Neural cell (in vitro differentiated cells): Measurements from ENCODE around the gene GMPS.

Experiments used
- CTCF ChIP-seq: fragments of 450-650 bp; IDR thresholded peaks from 2 replicates; pipeline ENCODE4 v1.5.1; 2014; ENCODE audit warnings: antibody characterized with exemption, mild to moderate bottlenecking, moderate library complexity; ENCODE audit not compliant: poor library complexity, severe bottlenecking
- EP300 ChIP-seq: fragments of 450-650 bp; conservative IDR thresholded peaks from 2 replicates; pipeline ENCODE4 v1.6.1; 2014; ENCODE audit warnings: antibody characterized with exemption, mild to moderate bottlenecking, moderate library complexity; ENCODE audit not compliant: poor library complexity, severe bottlenecking
- EZH2 ChIP-seq: fragments of 200-600, 300-800 bp; shearing (Covaris generic), sonication (generic); IDR thresholded peaks from 2 replicates; pipeline ENCODE4 v1.6.1; 2014; ENCODE audit warnings: antibody characterized with exemption, low read length, borderline replicate concordance, mild to moderate bottlenecking; ENCODE audit not compliant: insufficient read depth, poor library complexity, severe bottlenecking
- MXI1 ChIP-seq: fragments of 450-650 bp; conservative IDR thresholded peaks from 2 replicates; pipeline ENCODE4 v1.6.1; 2014; ENCODE audit warnings: antibody characterized with exemption, mild to moderate bottlenecking; ENCODE audit not compliant: poor library complexity, severe bottlenecking
- POLR2AphosphoS5 ChIP-seq: IDR thresholded peaks from 2 replicates; pipeline ENCODE4 v1.6.1; 2012
- RAD21 ChIP-seq: fragments of 450-650 bp; conservative IDR thresholded peaks from 2 replicates; pipeline ENCODE4 v1.6.1; 2014; ENCODE audit warnings: antibody characterized with exemption, mild to moderate bottlenecking, moderate library complexity
- SMC3 ChIP-seq: fragments of 450-650 bp; conservative IDR thresholded peaks from 2 replicates; pipeline ENCODE4 v1.6.1; 2014; ENCODE audit warnings: antibody characterized with exemption, mild to moderate bottlenecking, moderate library complexity; ENCODE audit not compliant: poor library complexity
- TAF1 ChIP-seq: IDR thresholded peaks from 2 replicates; pipeline ENCODE4 v1.6.1; 2012; ENCODE audit warnings: low read depth
- TF ChIP-seq, protein P1 (sequence below): IDR thresholded peaks from 2 replicates; pipeline ENCODE4 v1.6.1; 2012; ENCODE audit warnings: borderline replicate concordance

DNA sequence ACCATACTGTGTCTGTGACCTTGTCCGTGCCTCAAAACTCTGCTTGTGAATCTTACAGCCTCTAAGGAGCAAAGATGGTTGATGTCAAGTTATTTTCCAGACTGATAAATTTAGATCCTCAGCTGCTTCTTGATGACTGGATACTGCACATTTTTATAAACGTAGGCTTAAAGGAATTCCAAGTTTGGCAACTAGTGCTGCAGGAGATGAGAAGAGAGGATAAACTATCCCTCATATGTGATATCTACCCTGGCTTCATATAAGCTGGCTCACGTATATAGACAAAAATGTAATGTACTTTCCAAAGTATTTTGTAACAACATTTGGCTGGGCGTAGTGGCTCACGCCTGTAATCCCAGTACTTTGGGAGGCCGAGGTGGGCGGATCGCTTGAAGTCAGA, 89.6 kb downstream of the GMPS start:
- TF ChIP-seq POLR2AphosphoS5 (no peak), CTCF (no peak), TAF1 (no peak), SMC3 (no peak), EZH2 (no peak), RAD21 (no peak), EP300 (no peak), MXI1 (no peak)
- TF ChIP-seq, protein P1, sequence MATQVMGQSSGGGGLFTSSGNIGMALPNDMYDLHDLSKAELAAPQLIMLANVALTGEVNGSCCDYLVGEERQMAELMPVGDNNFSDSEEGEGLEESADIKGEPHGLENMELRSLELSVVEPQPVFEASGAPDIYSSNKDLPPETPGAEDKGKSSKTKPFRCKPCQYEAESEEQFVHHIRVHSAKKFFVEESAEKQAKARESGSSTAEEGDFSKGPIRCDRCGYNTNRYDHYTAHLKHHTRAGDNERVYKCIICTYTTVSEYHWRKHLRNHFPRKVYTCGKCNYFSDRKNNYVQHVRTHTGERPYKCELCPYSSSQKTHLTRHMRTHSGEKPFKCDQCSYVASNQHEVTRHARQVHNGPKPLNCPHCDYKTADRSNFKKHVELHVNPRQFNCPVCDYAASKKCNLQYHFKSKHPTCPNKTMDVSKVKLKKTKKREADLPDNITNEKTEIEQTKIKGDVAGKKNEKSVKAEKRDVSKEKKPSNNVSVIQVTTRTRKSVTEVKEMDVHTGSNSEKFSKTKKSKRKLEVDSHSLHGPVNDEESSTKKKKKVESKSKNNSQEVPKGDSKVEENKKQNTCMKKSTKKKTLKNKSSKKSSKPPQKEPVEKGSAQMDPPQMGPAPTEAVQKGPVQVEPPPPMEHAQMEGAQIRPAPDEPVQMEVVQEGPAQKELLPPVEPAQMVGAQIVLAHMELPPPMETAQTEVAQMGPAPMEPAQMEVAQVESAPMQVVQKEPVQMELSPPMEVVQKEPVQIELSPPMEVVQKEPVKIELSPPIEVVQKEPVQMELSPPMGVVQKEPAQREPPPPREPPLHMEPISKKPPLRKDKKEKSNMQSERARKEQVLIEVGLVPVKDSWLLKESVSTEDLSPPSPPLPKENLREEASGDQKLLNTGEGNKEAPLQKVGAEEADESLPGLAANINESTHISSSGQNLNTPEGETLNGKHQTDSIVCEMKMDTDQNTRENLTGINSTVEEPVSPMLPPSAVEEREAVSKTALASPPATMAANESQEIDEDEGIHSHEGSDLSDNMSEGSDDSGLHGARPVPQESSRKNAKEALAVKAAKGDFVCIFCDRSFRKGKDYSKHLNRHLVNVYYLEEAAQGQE = no peak
